Ecto neural progenitor cell (in vitro differentiated cells): Measurements from ENCODE around the gene TGFBR3.

Source experiments
- DNase-seq: peaks from one replicate; pipeline ENCODE4 v3.0.0-alpha.2; 2018; ENCODE audit warnings: low spot score

TGFBR3 gene

DNA sequence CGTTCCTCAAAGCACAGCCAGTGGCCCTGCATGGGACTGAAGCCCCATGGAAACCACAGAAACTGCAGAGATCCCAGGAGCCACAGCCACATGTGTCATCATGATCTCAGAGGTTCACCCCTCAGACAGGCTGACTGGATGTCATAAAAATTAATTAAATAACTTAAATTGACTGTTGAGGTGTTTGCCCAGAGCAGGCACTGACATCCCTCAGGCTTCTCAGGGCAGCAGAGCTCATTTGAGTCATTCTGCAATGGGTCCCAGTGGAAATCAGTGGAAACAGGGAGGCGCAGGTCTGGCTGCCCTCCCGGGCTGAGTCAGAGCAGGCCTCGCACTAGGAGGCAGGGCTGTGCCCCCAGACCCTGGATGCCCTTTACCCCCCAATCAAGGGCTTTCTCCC is 250.2 kb downstream of the TGFBR3 start:
- no peak for DNase-seq

DNA sequence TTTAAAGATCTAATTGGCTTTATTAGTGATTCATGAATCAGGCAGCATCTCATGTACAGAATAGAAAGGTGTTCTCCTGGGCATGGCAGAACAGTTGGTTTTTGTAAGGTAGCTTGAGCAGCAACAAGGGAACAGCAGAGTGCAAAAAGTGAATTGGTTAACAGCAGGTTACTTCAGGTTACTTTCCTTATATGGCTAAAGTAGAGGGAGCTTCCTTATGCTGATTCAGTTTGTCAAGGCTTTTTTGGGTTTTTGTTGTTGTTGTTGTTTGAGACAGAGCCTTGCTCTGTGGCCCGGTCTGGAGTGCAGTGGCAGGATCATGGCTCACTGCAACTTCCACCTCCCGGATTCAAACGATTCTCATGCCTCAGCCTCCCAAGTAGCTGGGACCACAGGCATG is 252.5 kb downstream of the TGFBR3 start:
- no peak for DNase-seq

DNA sequence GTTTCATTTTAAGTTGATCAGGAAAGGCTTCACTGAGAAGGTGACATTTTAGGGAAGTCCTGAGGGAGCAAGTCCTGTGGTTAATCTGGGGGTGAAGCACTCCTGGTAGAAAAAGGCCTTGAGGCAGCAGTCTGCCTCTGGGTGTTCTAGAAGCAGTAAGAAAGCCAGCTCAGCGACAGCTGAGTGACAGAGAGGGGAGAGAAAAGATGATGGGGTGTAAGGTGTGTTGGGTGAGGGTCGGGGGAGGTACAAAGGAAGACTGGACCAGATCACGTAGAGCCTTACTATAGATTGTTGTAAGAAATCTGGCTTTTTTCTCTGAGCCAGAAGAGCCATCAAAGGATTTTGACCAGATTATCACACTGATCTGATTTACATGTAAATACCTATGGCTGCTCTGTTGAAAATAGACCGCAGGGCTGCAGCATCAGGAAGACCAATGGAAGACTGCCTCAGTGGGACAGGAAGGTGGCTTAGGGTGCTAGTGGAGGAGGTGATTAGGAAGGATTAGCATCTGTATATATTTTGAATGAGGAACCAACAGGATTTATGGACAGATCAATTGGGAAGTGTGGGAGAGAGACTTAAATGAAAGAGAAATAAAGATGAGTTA is 254.1 kb downstream of the TGFBR3 start:
- no peak for DNase-seq

DNA sequence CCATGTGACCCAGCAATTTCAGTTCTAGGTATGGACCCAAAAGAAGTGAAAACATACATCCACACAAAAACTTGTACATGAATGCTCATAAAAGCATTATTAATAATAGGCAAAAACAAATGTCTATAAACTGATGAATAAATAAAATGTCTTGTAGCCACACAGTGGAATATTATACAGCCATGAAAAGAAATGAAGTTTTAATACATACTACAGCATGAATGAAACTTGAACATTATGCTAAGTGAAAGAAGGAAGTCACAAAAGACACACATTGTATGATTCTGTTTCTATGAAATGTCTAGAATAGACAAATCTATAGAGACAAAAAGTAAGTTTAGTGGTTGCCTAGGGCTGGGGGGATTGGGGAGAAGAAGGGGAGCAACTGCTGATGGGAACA is 255.1 kb downstream of the TGFBR3 start:
- DNase-seq = no peak
